Body of pancreas (tissue), 4 donors: ENCODE measurements around the gene CRYBA4. TPM values are rescaled to one million over a fixed set of nuclear protein-coding genes. Genes with fewer than 3 reads are reported as not detected.

ENCODE experiments used
- ATAC-seq: fragments of 150-250 bp; one replicate; pipeline ENCODE4 v1.9.1; 2016
- DNase-seq, 4 donors: peaks; one replicate each; pipeline ENCODE4 v3.0.0-alpha.2; 2019
- H3K27ac ChIP-seq, 4 donors: fragments of 200-600 bp; sonication (generic); 1 replicate in 3 of 4; 2 replicates in 1 of 4; pipeline versions ENCODE4 v1.5.1 to v1.6.1; 2016 to 2019; ENCODE audit warnings: mild to moderate bottlenecking in 1 of 4, mixed read lengths in 1 of 4, moderate library complexity in 1 of 4
- H3K27me3 ChIP-seq, 2 donors: fragments of 200-600 bp; sonication (generic); one replicate each; pipeline ENCODE4 v1.6.0; 2016; ENCODE audit warnings: mild to moderate bottlenecking in 1 of 2
- H3K36me3 ChIP-seq, 2 donors: fragments of 200-600 bp; sonication (generic); replicated peaks in 1 of 2; 2 replicates each; pipeline ENCODE4 v1.5.1; 2016; ENCODE audit warnings: low read depth in 2 of 2; ENCODE audit not compliant: insufficient read depth in 1 of 2
- H3K4me1 ChIP-seq: fragments of 200-600 bp; sonication (generic); one replicate; pipeline ENCODE4 v1.6.0; 2016
- H3K4me3 ChIP-seq, 2 donors: fragments of 200-600 bp; sonication (generic); 1 replicate in 1 of 2; 2 replicates in 1 of 2; pipeline ENCODE4 v1.5.1; 2016 to 2019
- H3K9me3 ChIP-seq, 3 donors: fragments of 200-600 bp; sonication (generic); 1 replicate in 2 of 3; 2 replicates in 1 of 3; pipeline ENCODE4 v1.5.1; 2016
- POLR2A ChIP-seq, 3 donors: fragments of 450-650 bp; IDR thresholded peaks; one replicate each; pipeline ENCODE4 v1.6.1; 2016; ENCODE audit warnings: antibody characterized with exemption in 3 of 3, mild to moderate bottlenecking in 2 of 3
- WGBS, 2 donors: methylation state at CpG; one replicate each; pipeline ENCODE4 v1.1.5; 2017; 5-methylcytosine and 5-hydroxymethylcytosine counted together
- intact Hi-C: fragments of 100-400 bp; cut with DNase I; formaldehyde crosslinking; loops from one replicate; pipeline ENCODE4 v1.15.1; 2023
- total RNA-seq, 2 donors: library from RNA; depleted of rRNA; stranded (reverse); fragments of >200 nt; gene quantifications; one replicate each; pipeline ENCODE4 v1.1.0, GENCODE V29; 2016
- TF ChIP-seq, protein P1 (sequence below), 7 experiments: fragments of 450-650 bp in 4 of 7; fragments of 200-600 bp in 3 of 7; sonication (generic) in 3 of 7; IDR thresholded peaks; one replicate each; pipeline ENCODE4 v1.5.1; 2016 to 2019; ENCODE audit warnings: antibody characterized with exemption in 7 of 7

The CRYBA4 gene
- total RNA-seq, 2 donors from 2014 or later = not detected

DNA sequence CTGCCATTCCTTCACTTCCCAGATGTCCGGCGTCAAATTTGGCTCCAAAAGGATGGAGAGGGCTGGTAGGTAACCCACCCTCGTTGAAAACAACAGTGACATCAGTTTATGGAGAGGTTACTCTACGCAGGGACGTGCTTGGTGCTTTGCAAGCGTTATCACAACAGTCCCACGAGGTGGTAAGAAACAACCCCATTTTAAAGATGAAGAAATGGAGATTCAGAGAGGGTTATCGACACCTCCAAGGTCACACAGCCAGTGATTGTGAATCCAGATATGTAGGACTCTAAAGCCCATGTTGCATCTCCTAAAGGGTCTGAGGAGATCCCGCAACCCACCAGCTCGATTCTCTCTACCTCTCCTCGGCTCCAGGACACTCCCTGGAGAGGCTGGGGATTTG is 36.4 kb downstream of the CRYBA4 start:
- Histone ChIP-seq H3K36me3 (no peaks in the 10 kb centered on the region), H3K27ac (no peak overlapping the region), H3K27me3 (peaks cover 0 to 29% of the 10 kb centered on the region in 2 donors), H3K4me1 (peaks cover 19% of the 10 kb centered on the region), H3K9me3 (no peaks in the 10 kb centered on the region), H3K4me3 (no peak overlapping the region)
- DNase-seq = no peak
- intact Hi-C loops = no loop called here
- no peak for ATAC-seq
- TF ChIP-seq, protein P1, sequence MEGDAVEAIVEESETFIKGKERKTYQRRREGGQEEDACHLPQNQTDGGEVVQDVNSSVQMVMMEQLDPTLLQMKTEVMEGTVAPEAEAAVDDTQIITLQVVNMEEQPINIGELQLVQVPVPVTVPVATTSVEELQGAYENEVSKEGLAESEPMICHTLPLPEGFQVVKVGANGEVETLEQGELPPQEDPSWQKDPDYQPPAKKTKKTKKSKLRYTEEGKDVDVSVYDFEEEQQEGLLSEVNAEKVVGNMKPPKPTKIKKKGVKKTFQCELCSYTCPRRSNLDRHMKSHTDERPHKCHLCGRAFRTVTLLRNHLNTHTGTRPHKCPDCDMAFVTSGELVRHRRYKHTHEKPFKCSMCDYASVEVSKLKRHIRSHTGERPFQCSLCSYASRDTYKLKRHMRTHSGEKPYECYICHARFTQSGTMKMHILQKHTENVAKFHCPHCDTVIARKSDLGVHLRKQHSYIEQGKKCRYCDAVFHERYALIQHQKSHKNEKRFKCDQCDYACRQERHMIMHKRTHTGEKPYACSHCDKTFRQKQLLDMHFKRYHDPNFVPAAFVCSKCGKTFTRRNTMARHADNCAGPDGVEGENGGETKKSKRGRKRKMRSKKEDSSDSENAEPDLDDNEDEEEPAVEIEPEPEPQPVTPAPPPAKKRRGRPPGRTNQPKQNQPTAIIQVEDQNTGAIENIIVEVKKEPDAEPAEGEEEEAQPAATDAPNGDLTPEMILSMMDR (IDR thresholded peaks at IDR 0.05) = no peak
- TF ChIP-seq POLR2A (IDR thresholded peaks at IDR 0.05) = no peak
- 3 to 5% methylated on average over 8 to 11 of the region's 11 CpGs for WGBS, 2 donors

DNA sequence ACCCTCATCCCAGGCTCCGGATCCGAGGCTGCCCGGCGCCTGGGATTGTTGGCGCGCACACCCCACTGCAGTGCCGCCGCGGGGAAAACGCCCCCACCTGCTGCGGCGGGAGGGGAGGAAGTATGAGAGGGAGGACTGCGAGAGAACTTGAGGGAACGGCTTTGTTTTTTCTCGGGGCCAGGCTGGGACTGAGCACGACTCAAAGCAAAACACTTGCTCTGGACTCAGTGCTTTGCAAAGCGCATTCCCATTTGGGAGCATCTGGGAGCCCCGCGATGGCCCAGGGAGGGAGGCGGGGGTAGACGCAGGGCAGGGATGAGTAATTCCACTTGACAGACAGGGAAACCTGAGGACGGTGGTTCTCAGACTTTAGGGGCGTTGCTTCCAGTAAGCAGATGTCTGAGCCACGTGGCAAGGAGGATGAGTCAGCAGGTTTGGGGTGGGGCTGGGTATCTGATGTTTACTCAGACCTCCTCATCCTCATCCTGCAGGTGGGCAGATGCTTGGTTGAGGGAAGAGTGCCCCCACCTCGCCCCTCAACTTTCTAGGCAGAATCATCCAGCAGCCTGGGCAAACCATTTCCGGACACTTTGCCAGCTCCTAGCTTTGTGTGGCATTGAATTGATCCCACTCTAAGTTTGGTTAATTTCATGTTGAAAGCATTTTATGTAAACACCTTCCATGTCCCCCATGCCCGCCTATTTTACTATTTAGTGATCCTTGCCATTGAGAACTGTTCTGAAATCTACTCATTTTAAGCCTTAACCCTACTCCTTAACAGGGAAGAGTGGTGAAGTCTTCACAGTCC is 37.1 kb downstream of the CRYBA4 start:
- intact Hi-C loops = no loop called here
- no peak overlapping the region for H3K27ac ChIP-seq
- peaks cover 19% of the 10 kb centered on the region for H3K4me1 ChIP-seq
- WGBS, 2 donors = 3 to 6% methylated on average over 20 to 26 of the region's 27 CpGs
- no peak overlapping the region for H3K4me3 ChIP-seq
- ATAC-seq (no peak), DNase-seq (peak in 2 of 4 donors; percentile 28 to 44)
- no peaks in the 10 kb centered on the region for H3K9me3 ChIP-seq
- H3K36me3 ChIP-seq = no peaks in the 10 kb centered on the region
- peaks cover 0 to 29% of the 10 kb centered on the region in 2 donors for H3K27me3 ChIP-seq
- TF ChIP-seq, protein P1 (IDR thresholded peaks at IDR 0.05) = no peak
- TF ChIP-seq POLR2A (IDR thresholded peaks at IDR 0.05) = no peak

DNA sequence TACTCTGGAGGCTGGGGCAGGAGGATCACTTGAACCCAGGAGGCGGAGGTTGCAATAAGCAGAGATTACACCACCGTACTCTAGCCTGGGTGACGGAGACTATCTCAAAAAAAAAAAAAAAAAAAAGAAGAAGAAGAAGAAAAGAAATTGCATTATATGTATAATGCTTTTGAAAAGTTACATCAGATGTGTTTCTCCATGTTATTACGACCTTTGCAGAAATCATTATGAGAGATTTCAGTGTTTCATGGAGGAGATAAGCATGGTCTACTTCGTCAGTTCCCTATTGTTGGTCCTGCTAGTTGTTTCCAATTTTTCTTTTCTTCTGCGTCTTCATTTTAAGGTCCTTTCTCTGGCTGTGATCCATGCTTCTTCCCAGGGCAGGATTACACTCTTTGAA is 38.6 kb downstream of the CRYBA4 start:
- H3K4me3 ChIP-seq = no peak overlapping the region
- intact Hi-C loops = no loop called here
- no peak for DNase-seq
- no peak for TF ChIP-seq POLR2A (IDR thresholded peaks at IDR 0.05)
- H3K36me3 ChIP-seq = no peaks in the 10 kb centered on the region
- WGBS, 2 donors = 63 to 72% methylated on average over 6 of the region's 6 CpGs
- no peak overlapping the region for H3K27ac ChIP-seq
- peaks cover 19% of the 10 kb centered on the region for H3K4me1 ChIP-seq
- ATAC-seq = no peak
- no peaks in the 10 kb centered on the region for H3K9me3 ChIP-seq
- peaks cover 0 to 29% of the 10 kb centered on the region in 2 donors for H3K27me3 ChIP-seq

DNA sequence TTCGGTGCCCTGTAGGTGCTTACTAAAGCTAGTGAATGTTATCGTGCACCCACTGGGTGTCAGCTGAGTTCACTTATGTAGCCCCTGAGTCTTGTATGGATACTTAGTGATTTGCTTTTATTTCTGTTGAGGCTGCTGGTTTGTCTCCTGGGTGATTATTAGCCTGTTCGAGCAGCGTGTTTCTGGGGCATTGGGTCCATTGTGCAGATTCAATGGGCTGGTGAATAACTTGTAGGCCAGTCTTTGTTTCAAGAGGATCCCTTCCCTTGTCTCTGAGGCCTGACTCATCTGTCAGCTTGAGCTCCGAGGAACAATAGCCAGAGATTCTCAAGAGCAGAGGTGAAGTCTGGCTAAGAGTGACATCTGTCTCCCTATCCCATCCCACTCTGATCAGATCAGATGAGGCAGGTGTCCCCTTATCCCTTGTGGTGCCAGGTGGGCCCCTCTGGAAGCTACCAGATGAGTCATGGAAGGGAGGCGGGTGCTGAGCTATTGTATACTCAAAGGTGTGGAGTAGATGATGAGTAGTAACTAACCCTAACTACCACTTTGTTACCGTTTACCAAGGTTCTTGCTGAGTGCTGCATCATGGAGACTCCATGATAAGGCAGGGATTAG is 39.3 kb downstream of the CRYBA4 start:
- intact Hi-C loops = no loop called here
- H3K27me3 ChIP-seq = peaks cover 0 to 29% of the 10 kb centered on the region in 2 donors
- H3K9me3 ChIP-seq = no peaks in the 10 kb centered on the region
- DNase-seq (no peak), ATAC-seq (no peak)
- TF ChIP-seq POLR2A (IDR thresholded peaks at IDR 0.05) = no peak
- TF ChIP-seq, protein P1 (IDR thresholded peaks at IDR 0.05) = no peak
- no peaks in the 10 kb centered on the region for H3K36me3 ChIP-seq
- peaks cover 19% of the 10 kb centered on the region for H3K4me1 ChIP-seq
- WGBS, 2 donors = 60 to 64% methylated on average over 7 of the region's 7 CpGs
- no peak overlapping the region for H3K27ac ChIP-seq
- no peak overlapping the region for H3K4me3 ChIP-seq

DNA sequence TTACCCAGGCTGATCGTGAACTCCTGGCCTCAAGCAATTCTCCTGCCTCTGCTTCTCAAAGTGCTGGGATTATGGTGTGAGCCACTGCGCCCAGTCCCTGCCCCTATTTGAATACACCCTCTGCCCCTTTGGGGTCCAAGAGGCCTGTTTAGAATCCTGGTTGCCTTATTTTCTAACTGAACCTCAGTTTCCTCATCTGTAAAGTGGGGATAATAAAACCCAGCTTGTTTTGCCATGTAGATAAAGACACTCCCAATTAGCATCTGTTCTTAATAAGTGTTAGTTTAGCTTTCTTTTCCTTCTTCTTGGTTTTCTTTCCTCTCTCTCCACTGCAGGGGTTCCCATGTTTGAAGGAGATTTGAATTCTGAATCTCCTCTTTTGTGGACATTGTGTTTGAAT is 40.4 kb downstream of the CRYBA4 start:
- no peak overlapping the region for H3K27ac ChIP-seq
- ATAC-seq (no peak), DNase-seq (no peak)
- no peak overlapping the region for H3K4me3 ChIP-seq
- WGBS, 2 donors = 81 to 91% methylated on average over 2 of the region's 2 CpGs
- H3K4me1 ChIP-seq = peaks cover 15% of the 10 kb centered on the region
- H3K9me3 ChIP-seq = no peaks in the 10 kb centered on the region
- no peaks in the 10 kb centered on the region for H3K36me3 ChIP-seq
- H3K27me3 ChIP-seq = peaks cover 0 to 25% of the 10 kb centered on the region in 2 donors
- TF ChIP-seq POLR2A (IDR thresholded peaks at IDR 0.05) = no peak
- TF ChIP-seq, protein P1 (IDR thresholded peaks at IDR 0.05) = no peak
- intact Hi-C loops = no loop called here
